Measurements from ENCODE around the gene AGPAT4. TPM values are rescaled to one million over a fixed set of nuclear protein-coding genes. Genes with fewer than 3 reads are reported as not detected.

AGPAT4 gene
- total and polyA plus RNA-seq, 2 of the 13 experiments (the other 11 are each of a cell fraction or from before 2014, with no cell fraction given) = 0.07 to 0.13 TPM

- TF ChIP-seq, protein P1, sequence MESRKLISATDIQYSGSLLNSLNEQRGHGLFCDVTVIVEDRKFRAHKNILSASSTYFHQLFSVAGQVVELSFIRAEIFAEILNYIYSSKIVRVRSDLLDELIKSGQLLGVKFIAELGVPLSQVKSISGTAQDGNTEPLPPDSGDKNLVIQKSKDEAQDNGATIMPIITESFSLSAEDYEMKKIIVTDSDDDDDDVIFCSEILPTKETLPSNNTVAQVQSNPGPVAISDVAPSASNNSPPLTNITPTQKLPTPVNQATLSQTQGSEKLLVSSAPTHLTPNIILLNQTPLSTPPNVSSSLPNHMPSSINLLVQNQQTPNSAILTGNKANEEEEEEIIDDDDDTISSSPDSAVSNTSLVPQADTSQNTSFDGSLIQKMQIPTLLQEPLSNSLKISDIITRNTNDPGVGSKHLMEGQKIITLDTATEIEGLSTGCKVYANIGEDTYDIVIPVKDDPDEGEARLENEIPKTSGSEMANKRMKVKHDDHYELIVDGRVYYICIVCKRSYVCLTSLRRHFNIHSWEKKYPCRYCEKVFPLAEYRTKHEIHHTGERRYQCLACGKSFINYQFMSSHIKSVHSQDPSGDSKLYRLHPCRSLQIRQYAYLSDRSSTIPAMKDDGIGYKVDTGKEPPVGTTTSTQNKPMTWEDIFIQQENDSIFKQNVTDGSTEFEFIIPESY (CRISPR knock-in tag; IDR thresholded peaks at IDR 0.05) = no peak
- TF ChIP-seq GRHL1 (CRISPR knock-in tag; conservative IDR thresholded peaks at IDR 0.05) = no peak
- no peak for TF ChIP-seq ZFP37 (CRISPR knock-in tag; IDR thresholded peaks at IDR 0.05; ENCODE audit: borderline replicate concordance)
- no peak for TF ChIP-seq CEBPB (IDR thresholded peaks at IDR 0.05; ENCODE audit: borderline replicate concordance, low read depth, low read length)
- no peak for TF ChIP-seq NFKBIZ (CRISPR knock-in tag; IDR thresholded peaks at IDR 0.05)
- no peak for TF ChIP-seq ZNF138 (CRISPR knock-in tag; IDR thresholded peaks at IDR 0.05; ENCODE audit: low read depth)
- no peak for TF ChIP-seq ELF4 (CRISPR knock-in tag; IDR thresholded peaks at IDR 0.05; ENCODE audit: borderline replicate concordance)
- no peak for TF ChIP-seq ZBTB7B (CRISPR knock-in tag; IDR thresholded peaks at IDR 0.05)
- TF ChIP-seq, protein P2, sequence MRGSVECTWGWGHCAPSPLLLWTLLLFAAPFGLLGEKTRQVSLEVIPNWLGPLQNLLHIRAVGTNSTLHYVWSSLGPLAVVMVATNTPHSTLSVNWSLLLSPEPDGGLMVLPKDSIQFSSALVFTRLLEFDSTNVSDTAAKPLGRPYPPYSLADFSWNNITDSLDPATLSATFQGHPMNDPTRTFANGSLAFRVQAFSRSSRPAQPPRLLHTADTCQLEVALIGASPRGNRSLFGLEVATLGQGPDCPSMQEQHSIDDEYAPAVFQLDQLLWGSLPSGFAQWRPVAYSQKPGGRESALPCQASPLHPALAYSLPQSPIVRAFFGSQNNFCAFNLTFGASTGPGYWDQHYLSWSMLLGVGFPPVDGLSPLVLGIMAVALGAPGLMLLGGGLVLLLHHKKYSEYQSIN (CRISPR knock-in tag; IDR thresholded peaks at IDR 0.05; ENCODE audit: borderline replicate concordance) = no peak
- no peak for TF ChIP-seq KDM3A (CRISPR knock-in tag; IDR thresholded peaks at IDR 0.05; ENCODE audit: low read depth)
Measured at GRCh38 chr6:161230339-161230738, 43.5 kb downstream of the AGPAT4 start (continued).

All from HepG2 (cell line).